Stimulated activated CD4-positive, alpha-beta T cell treated with anti-CD3 and anti-CD28 coated beads, Interleukin-4, amount 100 ng/mL, for 48 hours (primary cell): ENCODE measurements around the gene OAS3.
"Not testable (repeated sequence)": the region's sequence is repeated elsewhere in the genome, so short reads cannot be mapped to it uniquely, and the experiment has no call there.

Experiments used
- DNase-seq, 2 donors: peaks; one replicate each; pipeline ENCODE4 v3.0.0-alpha.2; 2020; ENCODE audit warnings: low read depth in 2 of 2

OAS3 gene

DNA sequence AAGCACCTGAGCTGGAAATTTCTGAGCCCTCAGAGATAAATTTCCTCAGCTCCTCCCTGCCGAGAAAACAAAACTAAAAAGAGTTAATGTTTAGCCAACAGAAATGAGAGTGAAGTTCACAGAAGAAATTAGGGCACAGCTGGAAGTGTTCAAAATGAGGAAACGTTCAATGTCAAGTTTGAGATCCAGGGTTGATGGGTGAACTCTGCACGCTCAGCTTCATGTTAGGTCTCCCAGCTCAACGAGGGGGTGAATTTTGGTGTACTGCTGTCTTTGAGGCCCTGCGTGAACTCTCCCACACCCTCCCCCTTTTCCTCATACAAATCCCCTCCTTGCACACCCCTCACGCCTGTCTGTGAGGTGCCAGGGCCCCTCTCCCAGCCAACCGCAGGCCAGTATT, 13.3 kb upstream of the OAS3 start:
- no peak for DNase-seq

DNA sequence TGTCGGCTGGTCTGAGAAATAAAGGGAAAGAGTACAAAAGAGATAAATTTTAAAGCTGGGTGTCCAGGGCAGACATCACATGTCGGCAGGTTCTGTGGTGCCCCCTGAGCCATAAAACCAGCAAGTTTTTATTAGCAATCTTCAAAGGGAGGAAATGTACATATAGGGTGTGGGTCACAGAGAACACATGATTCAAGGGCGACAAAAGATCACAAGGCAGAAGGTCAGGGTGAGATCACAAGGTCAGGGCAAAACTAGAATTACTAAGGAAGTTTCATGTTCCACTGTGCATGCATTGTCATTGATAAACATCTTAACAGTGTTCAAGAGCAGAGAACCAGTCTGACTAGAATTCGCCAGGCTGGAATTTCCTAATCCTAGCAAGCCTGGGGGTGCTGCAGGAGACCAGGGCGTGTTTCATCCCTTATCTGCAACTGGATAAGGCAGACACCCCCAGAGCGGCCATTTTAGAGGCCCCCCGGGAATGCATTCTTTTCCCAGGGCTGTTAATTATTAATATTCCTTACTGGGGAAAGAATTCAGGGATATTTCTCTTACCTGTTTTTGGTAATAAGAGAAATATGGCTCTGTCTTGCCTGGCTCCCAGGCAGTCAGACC, 11.7 kb upstream of the OAS3 start:
- DNase-seq = not testable (repeated sequence)

DNA sequence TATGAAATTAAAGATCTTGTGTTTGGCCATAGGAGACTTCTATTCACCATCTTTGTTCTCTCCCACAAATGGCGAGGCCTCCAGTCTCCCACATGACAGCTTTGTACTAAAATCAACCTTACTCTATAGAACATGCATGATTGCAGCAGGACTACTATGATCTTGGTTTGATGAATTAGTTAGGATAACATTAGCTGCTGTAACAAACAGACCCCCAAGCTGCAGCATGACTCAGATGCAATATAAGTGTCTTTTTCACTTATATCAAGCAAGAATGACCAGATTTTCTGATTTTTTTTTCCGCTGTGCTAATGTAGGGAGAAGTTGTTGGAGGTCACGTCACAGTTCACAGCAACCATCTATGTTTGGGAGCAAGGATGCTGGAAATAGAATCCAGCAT, 10.8 kb upstream of the OAS3 start:
- DNase-seq = no peak

DNA sequence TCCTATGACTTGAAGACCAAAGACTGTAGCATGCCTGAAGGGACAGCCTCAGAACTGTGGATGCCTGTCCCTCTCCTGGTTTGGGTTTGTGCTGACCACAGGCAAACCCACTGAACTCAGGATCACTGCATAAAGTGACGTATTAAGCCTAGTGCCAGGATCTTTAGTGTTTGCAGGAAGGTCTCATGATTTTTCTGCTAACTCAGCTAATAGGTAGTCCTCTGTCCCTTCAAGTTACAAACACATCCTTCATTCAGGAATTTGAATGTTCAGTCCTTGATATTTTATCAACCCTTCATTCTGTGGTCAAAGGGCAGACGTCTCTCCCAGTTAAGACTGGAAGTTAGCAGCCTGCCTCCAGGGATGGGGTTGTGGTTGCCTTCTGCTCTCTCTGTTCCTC, 10.3 kb upstream of the OAS3 start:
- DNase-seq = no peak

DNA sequence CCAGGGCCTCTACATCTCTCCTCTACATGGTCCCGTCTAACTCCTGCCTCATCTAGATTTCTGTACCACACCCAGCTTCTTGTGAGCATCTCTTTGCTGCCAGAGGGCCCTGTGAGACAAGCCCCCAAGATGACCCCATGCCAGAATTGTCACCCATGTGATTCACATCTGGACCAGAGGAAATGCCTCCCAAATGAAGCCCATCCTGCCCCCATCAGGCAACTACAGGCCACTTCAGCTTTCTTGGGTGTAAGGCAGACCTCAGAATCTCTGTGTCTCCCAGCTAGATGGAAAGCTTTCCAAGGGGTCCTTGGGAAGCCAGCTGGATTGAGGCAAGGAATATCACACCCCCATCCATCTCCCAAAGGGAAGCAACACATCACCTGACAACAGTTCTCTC, 9.3 kb upstream of the OAS3 start:
- no peak for DNase-seq

DNA sequence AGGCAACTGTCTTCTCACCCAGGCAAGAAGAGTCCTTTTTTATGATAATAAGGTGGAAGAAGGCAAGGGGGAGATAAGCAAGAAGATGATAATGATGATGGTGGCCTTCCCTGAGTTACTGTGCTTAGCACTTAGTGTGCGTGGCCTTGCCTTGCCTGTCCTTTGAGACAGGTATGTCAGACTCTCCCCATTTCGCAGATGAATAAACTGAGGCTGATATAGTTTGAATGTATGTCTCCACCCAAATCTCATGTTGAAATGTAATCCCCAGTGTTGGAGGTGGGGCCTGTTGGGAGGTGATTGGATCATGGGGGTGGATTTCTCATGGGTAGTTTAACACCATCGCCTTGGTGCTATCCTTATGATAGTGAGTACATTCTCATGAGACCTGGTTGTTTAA, 8.6 kb upstream of the OAS3 start:
- no peak for DNase-seq

DNA sequence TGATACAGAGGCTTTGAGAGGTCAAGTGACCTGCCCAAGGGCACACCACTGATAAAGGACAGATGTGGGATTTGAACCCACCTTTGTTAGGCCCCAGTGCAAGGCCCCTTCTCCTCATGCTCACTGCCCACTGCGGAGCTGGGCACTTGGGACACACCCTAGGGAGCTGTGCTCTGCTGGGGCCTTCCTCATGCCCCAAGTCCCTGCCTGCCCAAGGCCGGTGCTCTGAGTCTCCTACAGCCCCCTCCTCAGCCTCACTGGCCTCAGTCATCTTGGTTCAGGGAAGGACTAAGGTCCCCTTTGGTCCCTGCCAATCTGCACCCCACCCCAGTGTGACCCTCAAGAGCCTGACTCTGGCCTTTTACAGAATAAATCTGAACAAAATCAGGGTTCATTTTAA, 7.9 kb upstream of the OAS3 start:
- no peak for DNase-seq

DNA sequence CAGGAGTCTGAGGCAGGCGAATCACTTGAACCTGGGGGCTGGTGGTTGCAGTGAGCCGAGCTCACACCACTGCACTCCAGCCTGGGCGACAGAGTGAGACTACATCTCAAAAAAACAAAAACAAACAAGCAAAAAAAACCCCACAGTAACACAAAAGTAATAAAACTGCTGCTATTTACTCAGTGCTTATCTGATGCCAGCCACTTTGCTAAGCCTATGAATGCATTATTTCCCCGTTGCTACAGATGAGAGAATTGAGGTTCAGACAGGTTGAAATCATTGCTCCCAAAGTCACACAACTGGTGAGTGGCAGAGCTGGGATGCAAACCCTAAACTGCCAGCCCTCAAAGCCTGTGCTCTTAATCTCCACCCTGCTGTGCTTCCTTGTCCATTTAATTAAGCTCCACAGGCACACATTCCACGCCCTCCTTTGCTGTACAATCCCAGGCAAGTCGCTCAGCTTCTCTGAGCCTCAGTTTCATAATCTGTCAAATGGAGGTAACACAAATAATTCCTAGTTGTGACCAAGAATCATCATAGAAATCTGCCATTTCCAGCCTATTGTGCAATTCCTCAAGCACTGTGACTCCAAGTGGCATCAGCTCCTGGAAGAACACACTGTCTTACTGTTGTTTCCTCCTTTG, 5.7 kb upstream of the OAS3 start:
- no peak for DNase-seq

DNA sequence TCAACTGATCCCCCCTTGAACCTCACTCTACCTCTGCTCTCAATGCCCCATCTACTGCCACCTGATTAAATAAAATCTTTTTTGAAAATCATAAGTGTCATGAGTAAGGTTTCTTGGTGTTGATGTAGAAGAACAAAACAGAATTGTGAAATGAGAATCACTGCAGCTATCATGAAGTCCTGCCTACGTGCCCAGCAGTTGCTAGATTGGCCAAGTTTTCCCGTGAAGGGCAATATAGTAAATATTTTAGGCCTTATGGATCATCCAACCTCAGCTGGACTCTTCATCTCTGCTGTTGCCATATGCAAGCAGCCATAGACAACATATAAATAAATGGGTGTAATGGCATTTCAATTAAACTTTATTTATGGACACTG, 5.2 kb upstream of the OAS3 start:
- no peak for DNase-seq

DNA sequence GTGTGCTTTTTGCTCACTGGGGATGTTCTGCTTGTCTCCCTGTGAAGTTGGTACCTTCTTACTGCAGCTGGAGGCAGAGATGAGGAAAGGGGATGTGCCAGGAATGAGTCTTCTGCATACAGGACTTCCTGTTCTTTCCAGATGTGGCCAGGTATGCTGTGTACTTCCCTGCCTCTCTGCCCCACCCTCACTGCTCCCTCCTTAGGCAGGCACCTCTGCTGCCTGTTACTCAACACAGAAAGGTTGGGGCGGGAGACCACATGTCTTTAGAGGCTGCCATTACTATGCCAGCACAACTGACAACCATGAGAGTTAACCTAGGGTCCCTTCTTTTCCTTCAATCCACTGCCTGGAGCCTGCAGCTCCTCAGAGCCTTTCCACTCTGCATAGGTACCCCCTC, 2.0 kb upstream of the OAS3 start:
- no peak for DNase-seq

DNA sequence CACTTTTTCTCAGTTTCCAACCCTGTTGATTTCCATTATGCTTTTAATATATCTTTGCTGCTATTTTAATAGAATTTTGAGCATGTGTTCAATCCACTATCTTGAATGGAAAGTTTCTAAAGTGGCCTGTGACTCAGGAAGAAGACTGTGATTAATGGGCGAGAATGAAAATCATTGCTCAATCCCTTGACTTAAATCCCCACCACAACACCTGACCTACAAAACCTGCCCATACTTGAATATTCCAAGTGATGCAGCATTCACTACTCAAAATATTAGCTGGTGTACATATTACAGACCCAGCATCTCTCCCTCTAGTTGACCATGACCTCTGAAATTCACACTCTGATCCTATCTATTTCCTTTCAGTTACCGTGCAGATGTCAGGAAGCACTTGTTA, 1.3 kb upstream of the OAS3 start:
- no peak for DNase-seq

DNA sequence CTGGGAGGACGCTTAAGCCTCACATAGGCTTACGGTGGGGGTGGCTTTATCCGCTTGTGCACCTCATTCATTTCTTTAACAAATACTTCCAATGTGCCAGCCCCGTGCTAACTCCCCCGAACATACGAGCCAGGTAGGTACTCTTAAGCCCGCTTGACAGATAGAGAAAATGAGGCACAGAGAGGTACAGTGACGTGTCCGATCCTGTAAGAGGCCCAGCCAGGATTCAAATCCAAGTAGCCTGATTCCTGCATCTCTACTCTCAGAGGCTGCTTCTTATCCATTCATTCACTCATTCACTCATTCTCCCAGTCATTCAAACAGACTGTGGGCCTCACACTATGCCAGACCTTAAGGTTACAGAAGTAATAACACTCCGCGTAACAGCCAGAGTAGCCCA, 477 bp downstream of the OAS3 start:
- DNase-seq = no peak

DNA sequence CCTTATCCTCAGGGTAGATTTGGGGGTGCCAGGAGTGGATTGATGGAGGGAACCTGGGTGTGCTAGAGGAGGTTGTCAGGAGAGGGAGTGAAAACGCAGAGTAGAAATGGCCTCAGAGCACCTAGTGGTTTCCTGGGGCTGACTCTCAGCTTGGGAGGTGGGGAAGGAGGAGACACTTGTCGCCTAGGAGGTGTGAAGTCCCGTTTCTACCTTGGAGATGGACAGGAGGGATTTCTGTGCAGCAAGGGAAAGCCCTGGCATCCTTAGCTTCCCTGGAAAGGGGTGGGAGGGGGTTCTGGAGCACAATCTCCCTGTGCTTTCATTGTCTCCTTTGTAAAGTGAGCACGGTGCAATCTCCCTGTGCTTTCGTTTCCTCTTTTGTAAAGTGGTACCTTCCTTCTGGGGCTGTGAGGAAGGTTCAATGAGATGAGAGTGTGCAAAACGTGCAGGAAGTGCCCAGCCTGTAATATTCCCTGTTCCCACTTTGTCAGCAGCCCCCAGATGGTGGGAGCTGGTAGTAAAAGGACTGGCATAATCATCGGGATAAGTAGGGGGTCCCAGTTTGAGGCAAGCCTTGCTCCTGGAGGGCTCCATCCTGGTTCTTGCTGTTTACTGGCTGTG, 1.6 kb downstream of the OAS3 start:
- DNase-seq = no peak

DNA sequence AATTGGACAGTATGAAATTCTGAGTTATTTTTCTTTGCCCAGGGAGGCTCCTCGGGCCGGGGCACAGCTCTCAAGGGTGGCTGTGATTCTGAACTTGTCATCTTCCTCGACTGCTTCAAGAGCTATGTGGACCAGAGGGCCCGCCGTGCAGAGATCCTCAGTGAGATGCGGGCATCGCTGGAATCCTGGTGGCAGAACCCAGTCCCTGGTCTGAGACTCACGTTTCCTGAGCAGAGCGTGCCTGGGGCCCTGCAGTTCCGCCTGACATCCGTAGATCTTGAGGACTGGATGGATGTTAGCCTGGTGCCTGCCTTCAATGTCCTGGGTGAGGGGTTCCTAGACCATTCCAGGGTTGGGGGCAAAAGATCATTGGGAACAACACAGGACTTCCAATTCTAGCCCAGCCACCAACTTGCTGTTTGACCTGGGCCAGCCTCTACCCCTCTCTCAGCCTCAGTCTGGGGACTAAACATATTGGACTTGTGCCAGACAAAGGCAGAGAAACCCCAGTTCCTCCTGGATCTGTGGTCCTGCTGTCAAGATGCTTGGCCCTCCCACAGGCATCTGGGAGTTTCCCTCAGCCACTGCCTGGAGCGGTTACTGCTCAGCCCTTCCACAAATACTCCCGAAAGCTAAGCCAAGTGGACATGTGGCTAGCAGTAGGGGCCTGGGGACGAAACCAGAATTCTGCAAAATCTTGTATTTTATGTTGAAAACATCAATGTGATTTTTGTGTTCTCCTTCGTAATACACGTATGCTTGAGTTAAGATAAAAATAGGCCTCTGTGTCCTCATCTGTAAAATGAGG, 3.5 kb downstream of the OAS3 start:
- DNase-seq = no peak

DNA sequence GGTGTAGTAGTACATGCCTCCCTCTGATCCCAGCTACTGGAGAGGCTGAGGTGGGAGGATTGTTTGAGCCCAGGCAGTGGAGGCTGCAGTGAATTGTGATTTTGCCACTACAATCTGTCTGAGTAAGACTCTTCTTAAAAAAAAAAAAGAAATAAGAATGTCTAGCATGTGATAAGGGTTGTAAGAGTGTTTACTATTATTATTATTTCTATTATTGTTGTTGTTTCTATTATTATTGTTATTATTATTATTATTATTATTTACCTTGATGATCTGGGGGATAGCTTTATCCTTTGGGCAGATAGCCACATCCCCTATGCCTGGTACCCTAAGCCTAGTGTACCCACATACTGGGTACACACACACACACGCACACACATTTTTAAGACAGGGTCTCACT, 4.3 kb downstream of the OAS3 start:
- DNase-seq = no peak

DNA sequence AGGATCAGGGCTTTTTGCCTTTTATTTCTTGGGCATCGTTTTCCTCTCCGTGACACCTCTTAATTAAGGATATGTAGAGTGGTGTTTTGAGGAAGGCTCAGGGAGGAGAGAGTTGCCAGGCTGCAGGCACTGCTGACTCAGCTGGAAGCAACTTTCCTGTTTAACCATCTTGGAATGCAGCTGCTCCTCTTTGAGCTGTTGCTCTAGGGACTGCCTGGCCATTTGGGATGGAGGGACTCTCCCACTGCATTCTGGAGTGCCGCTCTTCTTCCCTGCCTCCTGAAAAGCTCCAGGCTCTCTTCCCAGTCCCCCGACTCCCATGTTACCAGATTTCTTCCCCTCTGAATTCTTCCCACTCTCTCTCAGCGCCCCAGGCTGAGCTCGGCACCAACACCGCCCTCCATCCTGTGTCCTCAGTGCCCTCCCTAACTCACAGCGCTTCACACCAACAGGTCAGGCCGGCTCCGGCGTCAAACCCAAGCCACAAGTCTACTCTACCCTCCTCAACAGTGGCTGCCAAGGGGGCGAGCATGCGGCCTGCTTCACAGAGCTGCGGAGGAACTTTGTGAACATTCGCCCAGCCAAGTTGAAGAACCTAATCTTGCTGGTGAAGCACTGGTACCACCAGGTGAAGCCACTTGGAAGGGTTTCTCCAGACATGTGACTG, 5.9 kb downstream of the OAS3 start:
- no peak for DNase-seq

DNA sequence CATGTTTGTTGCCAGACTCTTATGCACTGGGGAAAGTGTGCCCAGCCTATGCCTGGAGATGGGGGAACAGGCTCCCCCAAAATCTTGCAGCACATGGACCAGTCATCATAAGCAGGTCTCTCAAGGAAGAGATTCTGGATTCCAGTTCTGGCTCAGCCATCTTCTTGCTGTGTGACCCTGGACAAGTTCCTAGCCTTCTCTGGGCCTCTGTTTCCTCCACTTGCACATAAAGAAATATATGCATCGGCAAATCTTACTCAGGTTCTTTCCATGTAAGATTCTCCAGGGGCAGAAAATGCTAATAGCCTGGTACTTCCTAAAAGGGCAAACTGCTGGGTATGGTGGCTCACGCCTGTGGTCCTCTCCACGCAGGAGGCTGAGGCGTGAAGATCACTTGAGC, 7.2 kb downstream of the OAS3 start:
- DNase-seq = no peak

DNA sequence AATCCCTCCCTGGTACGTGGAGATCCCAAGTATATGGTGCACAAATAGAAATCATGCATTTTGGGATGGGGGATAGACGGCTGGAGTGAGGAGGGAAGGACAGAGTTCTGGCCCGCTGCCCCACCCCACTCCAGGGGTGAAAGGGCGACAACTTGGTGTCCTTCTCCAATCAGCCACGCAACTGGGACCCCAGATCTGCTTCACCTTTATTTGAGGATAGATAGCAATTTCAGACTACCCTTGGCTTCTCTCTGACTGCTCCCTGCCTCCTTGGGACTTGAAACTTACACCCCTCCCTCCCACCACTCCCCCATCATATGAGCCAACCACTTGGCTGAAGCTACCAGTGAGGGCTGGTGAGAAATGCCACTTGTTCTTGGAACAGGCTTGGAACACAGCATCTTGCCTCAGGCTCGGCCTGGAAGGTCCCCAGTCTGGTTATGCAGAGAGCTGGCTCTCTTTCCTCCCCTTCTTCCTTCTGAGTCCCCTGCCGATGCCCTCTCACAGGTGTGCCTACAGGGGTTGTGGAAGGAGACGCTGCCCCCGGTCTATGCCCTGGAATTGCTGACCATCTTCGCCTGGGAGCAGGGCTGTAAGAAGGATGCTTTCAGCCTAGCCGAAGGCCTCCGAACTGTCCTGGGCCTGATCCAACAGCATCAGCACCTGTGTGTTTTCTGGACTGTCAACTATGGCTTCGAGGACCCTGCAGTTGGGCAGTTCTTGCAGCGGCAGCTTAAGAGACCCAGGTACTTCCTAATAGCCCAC, 8.1 kb downstream of the OAS3 start:
- DNase-seq = no peak

DNA sequence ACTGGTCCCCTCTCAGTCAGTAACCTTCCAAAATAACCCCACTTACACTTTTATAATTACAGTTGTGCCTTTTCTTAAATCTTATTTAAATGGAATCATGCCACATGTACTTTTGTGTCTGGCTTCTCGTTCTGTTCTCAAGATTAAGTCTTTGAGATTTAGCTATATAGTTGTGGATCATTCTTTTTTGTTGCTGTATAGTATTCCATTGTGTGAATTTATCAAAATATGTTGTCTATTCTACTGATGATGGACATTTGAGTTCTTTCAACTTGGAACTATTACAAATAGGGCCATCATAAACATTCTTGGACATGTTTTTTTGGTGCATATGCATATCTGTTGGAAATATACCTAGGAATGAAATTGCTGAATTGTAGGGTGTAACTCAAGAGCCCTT, 9.0 kb downstream of the OAS3 start:
- DNase-seq = no peak

DNA sequence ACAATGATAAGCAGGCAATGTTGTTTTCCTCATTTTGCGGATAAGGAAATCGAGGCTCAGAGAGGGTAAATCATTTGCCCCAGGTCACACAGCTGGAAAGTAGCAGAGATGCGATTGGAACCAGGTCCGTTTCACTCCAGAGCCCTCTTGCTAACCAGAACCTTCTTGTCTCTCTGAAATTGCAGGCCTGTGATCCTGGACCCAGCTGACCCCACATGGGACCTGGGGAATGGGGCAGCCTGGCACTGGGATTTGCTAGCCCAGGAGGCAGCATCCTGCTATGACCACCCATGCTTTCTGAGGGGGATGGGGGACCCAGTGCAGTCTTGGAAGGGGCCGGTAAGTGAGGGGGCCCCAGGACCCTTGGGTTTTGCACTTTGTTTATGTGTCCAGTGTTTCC, 9.5 kb downstream of the OAS3 start:
- DNase-seq = no peak

DNA sequence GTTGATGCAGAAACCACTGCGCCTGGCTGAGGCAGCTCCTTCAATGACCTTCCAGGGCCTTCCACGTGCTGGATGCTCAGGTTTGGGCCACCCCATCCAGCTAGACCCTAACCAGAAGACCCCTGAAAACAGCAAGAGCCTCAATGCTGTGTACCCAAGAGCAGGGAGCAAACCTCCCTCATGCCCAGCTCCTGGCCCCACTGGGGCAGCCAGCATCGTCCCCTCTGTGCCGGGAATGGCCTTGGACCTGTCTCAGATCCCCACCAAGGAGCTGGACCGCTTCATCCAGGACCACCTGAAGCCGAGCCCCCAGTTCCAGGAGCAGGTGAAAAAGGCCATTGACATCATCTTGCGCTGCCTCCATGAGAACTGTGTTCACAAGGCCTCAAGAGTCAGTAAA, 10.5 kb downstream of the OAS3 start:
- DNase-seq = no peak

DNA sequence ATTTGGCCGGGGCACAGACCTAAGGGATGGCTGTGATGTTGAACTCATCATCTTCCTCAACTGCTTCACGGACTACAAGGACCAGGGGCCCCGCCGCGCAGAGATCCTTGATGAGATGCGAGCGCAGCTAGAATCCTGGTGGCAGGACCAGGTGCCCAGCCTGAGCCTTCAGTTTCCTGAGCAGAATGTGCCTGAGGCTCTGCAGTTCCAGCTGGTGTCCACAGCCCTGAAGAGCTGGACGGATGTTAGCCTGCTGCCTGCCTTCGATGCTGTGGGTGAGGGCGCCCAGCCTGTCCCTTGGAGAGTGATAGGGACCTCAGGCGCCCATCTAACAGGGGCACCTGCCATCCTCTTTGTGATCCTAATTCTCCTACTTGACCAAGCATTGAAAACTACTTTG, 12.4 kb downstream of the OAS3 start:
- DNase-seq = no peak
